ENCODE measurements around the gene SLFN5. TPM values are rescaled to one million over a fixed set of nuclear protein-coding genes. Genes with fewer than 3 reads are reported as not detected.
A peak's percentile ranks its signal among the peaks of the same experiment; 100 is the strongest.

The SLFN5 gene
- total RNA-seq, 1 donor from 2014 or later = 16.8 TPM

GRCh38 chr17:35245196-35245486, 2.3 kb downstream of the SLFN5 start:
- Mint-ChIP-seq H3K4me3 (ENCODE audit: unreplicated experiment) (peak overlapping the region; percentile 96), H3K36me3 (ENCODE audit: unreplicated experiment) (no peaks in the 10 kb centered on the region)

GRCh38 chr17:35252651-35253050, 9.8 kb downstream of the SLFN5 start:
- Mint-ChIP-seq H3K36me3 (ENCODE audit: unreplicated experiment) (no peaks in the 10 kb centered on the region), H3K4me3 (ENCODE audit: unreplicated experiment) (no peak overlapping the region), H3K27ac (ENCODE audit: unreplicated experiment) (no peak overlapping the region), H3K9me3 (ENCODE audit: unreplicated experiment) (no peaks in the 10 kb centered on the region), H3K27me3 (ENCODE audit: unreplicated experiment) (no peaks in the 10 kb centered on the region), H3K4me1 (ENCODE audit: low read depth, unreplicated experiment) (no peaks in the 10 kb centered on the region)
- no peak for TF ChIP-seq CTCF (IDR thresholded peaks at IDR 0.05; ENCODE audit: partially characterized antibody, unreplicated experiment)
- DNase-seq = no peak

More at GRCh38 chr17:35245196-35245486, 2.3 kb downstream of the SLFN5 start:
- DNase-seq = no peak
- TF ChIP-seq CTCF (IDR thresholded peaks at IDR 0.05; ENCODE audit: partially characterized antibody, unreplicated experiment) = no peak
- peaks cover 7% of the 10 kb centered on the region for H3K27me3 Mint-ChIP-seq (ENCODE audit: unreplicated experiment)
- H3K9me3 Mint-ChIP-seq (ENCODE audit: unreplicated experiment) = no peaks in the 10 kb centered on the region
- H3K4me1 Mint-ChIP-seq (ENCODE audit: low read depth, unreplicated experiment) = peaks cover 9% of the 10 kb centered on the region
- H3K27ac Mint-ChIP-seq (ENCODE audit: unreplicated experiment) = peak overlapping the region; percentile 20

- DNase-seq = no peak
- TF ChIP-seq CTCF (IDR thresholded peaks at IDR 0.05; ENCODE audit: partially characterized antibody, unreplicated experiment) = no peak
- H3K27ac Mint-ChIP-seq (ENCODE audit: unreplicated experiment) = no peak overlapping the region
- no peak overlapping the region for H3K4me3 Mint-ChIP-seq (ENCODE audit: unreplicated experiment)
- no peaks in the 10 kb centered on the region for H3K27me3 Mint-ChIP-seq (ENCODE audit: unreplicated experiment)
- no peaks in the 10 kb centered on the region for H3K36me3 Mint-ChIP-seq (ENCODE audit: unreplicated experiment)
- H3K4me1 Mint-ChIP-seq (ENCODE audit: low read depth, unreplicated experiment) = no peaks in the 10 kb centered on the region
- no peaks in the 10 kb centered on the region for H3K9me3 Mint-ChIP-seq (ENCODE audit: unreplicated experiment)
Measured at GRCh38 chr17:35254107-35254773, 11.4 kb downstream of the SLFN5 start.

- DNase-seq = no peak
- no peak for TF ChIP-seq CTCF (IDR thresholded peaks at IDR 0.05; ENCODE audit: partially characterized antibody, unreplicated experiment)
- no peaks in the 10 kb centered on the region for H3K9me3 Mint-ChIP-seq (ENCODE audit: unreplicated experiment)
- H3K27me3 Mint-ChIP-seq (ENCODE audit: unreplicated experiment) = no peaks in the 10 kb centered on the region
- H3K4me3 Mint-ChIP-seq (ENCODE audit: unreplicated experiment) = no peak overlapping the region
- no peak overlapping the region for H3K27ac Mint-ChIP-seq (ENCODE audit: unreplicated experiment)
- H3K36me3 Mint-ChIP-seq (ENCODE audit: unreplicated experiment) = no peaks in the 10 kb centered on the region
- no peaks in the 10 kb centered on the region for H3K4me1 Mint-ChIP-seq (ENCODE audit: low read depth, unreplicated experiment)
Measured at GRCh38 chr17:35255316-35255715, 12.4 kb downstream of the SLFN5 start.

GRCh38 chr17:35256629-35257028, 13.8 kb downstream of the SLFN5 start:
- Mint-ChIP-seq H3K36me3 (ENCODE audit: unreplicated experiment) (no peaks in the 10 kb centered on the region), H3K9me3 (ENCODE audit: unreplicated experiment) (no peaks in the 10 kb centered on the region), H3K4me1 (ENCODE audit: low read depth, unreplicated experiment) (no peaks in the 10 kb centered on the region), H3K27me3 (ENCODE audit: unreplicated experiment) (no peaks in the 10 kb centered on the region), H3K27ac (ENCODE audit: unreplicated experiment) (no peak overlapping the region), H3K4me3 (ENCODE audit: unreplicated experiment) (no peak overlapping the region)
- no peak for DNase-seq
- no peak for TF ChIP-seq CTCF (IDR thresholded peaks at IDR 0.05; ENCODE audit: partially characterized antibody, unreplicated experiment)

Measured in glutamatergic neuron (in vitro differentiated cells).